ENCODE results near the gene MORC2. TPM values are rescaled to one million over a fixed set of nuclear protein-coding genes. Genes with fewer than 3 reads are reported as not detected.

Gene MORC2
- polyA plus RNA-seq, 12 donors = 19.6 to 30.3 (median 25.5) TPM; not detected in 1

DNA sequence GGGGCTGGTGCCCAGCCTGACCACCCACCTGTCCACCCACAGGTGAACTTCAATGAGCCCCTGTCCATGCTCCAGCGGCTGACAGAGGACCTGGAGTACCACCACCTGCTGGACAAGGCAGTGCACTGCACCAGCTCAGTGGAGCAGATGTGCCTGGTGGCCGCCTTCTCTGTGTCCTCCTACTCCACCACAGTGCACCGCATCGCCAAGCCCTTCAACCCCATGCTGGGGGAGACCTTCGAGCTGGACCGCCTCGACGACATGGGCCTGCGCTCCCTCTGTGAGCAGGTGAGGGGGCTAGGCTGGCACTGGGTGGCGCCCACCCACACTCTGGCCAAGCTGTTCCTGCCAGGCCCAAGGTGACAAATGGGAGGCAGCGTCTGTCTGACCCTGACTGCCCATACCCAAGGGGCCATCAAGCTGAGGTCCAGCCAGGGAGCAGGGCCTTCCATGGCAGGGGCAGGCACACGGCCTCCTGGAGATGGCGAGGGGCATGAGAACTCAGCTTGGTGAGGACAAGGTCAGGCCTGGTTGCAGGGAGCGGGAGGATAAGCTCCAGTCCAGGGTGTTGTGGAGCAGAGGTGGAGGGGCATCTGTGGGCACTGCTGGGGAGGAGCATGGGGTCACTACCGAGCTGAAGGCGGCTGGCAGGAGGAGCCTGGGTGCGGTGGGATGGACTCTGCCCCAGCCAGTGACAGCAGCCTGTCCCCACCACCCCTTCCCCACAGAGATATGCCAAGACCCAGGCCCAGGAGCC, 77.7 kb downstream of the MORC2 start:
- no peak for DNase-seq

- DNase-seq = no peak
These were observed 78.5 kb downstream of the MORC2 start for GRCh38 chr22:30889996-30890480.

DNA sequence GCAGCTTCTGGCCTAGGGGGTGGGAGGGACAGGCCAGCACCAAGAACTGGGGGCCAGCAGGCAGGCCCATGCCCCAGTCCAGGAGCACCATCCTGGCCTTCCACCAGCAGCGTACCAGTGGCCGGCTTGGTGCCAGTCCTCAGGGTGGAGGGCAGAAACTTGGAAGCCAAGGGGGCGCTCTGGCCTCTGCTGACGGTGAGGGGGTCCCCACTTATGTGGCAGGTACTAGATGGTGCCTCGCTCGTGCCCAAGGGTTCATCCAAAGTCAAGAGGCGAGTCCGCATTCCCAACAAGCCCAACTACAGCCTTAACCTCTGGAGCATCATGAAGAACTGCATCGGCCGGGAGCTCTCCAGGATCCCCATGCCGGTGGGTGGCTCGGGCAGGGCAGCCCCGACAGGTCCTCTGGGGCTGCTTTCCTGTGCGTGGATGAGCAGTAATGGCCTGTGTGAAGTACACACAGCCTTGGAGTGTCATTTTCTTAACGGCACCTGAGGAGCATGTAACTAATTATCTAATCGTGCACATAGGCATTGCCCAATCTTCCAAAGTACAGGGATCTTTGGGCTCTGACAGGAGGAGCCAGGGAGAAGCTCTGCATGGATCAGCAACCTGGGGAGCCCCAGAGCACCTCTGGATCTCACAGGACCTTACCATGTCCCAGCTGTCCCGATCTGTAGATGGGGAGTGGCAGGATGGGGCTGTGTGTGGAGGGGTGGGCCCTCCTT, 79.1 kb downstream of the MORC2 start:
- DNase-seq = no peak

GRCh38 chr22:30887861-30888260, 80.7 kb downstream of the MORC2 start:
- DNase-seq = no peak

- no peak for DNase-seq
These were observed 81.1 kb downstream of the MORC2 start for GRCh38 chr22:30887453-30887852.

GRCh38 chr22:30885591-30885990, 83.0 kb downstream of the MORC2 start:
- no peak for DNase-seq

GRCh38 chr22:30885001-30885366, 83.6 kb downstream of the MORC2 start:
- DNase-seq = no peak

DNA sequence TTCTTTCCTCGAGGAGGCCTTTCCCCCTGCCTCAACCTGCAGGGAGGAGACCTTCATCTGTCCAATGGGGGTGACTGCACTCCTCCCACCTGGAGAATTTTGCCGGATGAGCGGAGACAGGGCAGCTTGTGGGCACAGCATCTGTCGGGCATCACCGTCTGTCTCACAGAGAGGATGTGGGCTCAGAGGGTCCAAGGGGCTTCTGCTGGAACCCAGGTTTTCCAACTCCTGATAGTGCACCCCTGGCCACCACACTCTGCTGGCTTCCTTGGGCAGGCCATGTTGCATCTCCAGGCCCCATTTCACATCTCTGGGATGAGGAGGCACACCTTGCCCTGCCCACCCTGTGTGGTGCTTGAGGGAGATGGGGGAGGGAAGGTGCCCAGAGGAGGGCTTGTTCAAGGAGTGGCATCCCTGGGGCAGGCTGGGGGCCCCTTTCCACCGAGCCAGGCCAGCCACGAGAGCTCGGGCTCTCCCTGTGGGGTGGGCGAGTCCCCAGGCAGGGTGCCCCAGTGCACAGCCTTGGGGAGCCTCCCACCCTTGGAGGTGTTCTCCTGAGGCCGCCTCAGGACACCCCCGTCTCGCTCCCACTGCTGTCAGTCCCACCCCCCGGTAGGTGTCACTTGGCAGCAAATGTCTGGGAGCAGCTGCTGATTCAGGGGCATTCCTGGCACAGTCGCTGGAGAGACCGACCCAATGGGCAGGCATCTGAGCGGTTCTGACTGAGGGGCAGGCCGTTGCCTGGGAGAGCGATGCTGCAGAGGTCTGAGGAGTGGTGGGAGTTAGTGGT, 84.2 kb downstream of the MORC2 start:
- DNase-seq = no peak

- DNase-seq = no peak
These were observed 84.9 kb downstream of the MORC2 start for GRCh38 chr22:30883586-30884145.

DNA sequence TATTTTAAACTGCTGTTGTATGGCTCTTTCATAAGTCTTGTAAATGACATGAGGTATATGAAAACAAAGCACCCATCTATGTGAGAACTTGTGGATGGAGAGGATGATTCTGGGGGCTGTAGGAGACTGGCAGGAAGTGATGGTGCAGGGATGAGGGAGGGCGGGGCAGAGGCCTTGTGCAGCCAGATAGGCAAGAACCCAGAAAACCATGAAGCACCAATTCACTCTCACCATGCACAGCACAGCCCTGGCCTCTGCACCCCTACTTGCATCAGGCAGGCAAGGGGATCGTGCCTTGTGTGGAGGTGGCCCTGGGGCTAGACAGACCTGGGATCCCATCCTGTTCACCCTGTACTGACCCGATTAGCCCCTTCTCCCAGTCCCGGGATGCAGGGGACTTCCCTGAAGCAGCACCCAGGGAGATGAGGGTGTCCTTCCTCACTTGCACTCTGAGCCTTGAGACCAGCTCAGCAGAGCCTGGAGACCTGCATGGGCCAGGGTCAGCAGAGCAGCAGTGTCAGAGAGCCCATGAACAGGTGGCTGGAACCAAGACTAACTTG, 85.5 kb downstream of the MORC2 start:
- no peak for DNase-seq

DNA sequence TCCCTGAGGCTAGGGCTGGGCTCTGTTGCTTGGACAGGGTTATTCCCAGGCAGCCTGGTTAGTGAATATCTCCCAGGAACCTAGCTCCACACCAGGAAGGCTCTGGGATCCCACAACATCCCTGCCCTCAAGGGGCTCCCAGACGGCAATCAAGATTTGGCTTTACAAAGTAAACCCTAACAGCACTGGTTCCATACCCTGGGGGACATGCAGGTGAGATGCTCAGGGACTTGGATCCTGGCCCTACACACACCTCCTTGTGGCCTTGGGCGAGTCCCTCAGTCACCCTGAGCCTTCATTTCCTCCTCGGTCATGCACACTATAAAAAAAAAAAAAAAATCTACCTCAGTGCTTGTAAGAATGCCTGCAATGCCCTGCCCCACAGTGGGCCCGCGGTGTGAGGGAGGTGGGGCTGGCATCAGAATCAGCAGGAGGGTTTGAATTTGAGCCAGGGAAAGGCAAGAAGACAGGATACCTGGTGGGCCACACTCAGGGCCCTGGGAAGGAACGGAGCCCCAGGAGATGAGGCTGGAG, 86.3 kb downstream of the MORC2 start:
- no peak for DNase-seq

DNA sequence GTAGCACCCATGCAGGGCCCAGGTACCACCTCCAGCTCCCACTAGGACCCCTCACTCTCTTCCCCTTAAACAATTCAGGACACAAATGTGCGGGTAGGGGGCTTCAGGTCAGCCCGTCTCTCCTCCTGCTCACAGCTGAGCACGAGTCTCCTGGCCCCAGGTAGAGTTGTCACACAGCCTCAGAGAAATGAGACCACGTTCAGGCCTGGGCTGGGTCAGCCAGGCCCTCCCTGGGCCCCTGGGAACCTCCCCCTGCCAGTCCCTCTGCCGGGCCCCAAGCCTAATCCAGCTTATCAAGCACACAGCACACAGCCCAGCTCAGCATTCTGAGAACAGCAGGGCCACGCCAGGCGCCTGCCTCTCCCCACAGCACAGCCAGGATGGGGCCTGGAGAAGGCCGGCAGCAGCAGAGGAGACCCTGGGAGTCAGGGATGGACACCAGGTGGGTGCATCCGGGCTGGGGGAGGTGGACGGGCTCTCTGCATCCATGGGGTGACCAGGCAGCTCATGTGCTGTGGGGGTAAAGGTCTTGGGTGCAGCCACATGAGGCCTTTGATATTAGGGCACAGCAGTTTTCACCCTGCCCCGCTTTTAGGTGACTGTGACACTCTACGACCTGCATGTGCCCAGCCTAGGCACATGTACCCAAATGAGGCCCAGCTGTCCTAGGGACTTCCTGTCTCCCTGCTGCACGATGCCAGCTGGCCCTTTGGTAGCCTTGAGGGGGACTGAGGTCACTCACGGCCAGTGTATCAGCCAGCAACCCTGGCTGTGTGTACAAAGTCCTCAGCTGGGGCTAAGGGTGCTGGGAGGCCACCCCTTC, 87.0 kb downstream of the MORC2 start:
- DNase-seq = no peak

GRCh38 chr22:30880847-30881246, 87.7 kb downstream of the MORC2 start:
- DNase-seq = no peak

DNA sequence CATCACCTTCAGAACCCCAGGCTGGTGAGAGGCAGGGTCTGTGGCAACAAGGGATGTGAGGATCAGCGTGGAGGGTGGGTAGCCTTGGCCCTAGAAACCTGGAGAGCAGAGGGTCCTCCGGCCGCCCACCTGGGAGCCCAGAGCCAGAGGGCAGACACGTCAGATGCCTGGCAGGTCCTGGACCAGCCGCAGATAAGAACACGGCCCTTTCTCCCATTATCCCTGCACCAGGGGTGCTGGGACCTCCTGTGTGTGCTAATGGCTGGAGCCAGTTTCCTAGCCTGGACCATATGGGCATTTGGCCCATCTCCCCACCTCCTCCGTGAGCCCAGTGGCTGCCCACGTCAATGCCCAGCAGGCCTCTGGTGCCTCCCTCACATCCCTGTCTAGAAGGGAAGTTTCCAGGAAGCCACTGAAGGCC, 88.4 kb downstream of the MORC2 start:
- DNase-seq = no peak

GRCh38 chr22:30879415-30879797, 89.2 kb downstream of the MORC2 start:
- no peak for DNase-seq

- DNase-seq = no peak
These were observed 89.8 kb downstream of the MORC2 start for GRCh38 chr22:30878516-30879414.

DNA sequence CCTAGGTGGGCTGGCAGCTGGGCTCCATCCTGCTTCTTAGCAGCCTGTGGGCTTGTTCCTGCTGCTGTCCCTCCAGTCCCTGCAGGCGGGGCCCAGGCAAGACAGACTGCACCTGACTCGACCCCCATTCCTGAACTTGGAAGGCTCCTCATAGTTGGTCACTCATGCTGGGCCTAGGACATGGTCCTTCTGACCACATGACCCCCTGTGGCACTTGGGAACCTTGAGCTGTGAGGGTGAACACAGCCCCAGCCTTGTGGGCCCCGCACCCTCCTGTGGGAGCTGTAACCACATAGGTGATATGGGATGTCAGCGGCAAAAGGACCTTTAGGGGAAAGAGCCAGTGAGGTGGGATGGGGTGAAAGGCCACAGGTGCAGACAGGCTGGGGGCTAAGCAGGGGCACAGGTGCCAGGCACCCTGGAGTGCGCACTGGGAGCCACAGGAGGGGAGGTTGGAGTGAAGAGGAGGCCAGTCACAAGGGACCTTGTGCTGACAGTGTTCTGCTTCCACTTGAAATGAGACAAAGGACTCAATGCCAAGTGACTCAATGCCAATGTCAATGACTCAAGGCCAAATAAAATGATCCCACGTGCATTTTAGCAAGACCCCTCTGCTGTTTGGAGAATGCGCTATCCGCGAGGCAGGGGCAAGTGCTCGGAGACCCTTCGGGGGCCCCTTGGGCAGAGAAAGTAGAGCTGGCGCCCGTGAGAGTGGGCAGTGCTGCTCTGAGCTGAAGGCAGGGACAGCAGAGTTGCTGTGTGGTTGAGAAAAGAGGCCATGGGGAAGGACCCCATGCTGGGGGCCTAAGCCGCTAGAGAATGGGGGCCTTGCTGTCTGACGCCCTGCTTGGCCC, 90.7 kb downstream of the MORC2 start:
- DNase-seq = no peak

DNA sequence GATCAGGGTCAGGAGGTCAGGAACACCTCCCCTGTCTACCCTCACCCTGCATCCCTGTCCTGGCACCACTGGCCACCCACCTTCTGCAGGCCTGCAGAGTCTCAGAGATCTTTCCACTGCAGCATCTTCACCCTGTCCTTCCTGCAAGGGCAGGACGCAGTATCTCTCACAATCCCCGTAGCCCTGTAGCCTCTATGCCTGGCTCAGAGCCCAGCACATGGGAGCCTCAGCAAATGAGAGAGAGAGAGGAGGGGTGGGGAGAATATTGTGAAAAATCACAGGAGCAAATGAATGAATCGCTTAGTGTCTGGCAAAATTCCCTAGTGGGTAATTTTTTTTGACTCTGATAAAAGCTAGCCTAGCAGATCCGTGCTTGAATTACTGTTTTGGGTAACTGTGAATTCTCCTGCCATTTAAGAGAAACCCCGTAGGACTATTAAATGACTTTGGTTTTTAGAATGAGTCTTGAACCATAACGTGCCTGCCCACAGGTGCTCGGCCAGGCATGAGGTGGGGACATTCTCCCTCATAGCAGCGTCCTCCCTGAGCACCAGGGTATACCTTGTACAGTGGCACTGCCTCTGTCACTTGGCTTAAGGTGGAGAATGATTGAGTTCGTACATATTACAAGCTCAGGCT, 91.5 kb downstream of the MORC2 start:
- peak; percentile 27 for DNase-seq
